CD4-positive, alpha-beta T cell treated with Interleukin-17A for 4 hours (primary cell): ENCODE measurements around the gene ARMCX4.
"Not testable (repeated sequence)": the region's sequence is repeated elsewhere in the genome, so short reads cannot be mapped to it uniquely, and the experiment has no call there.

Experiments
- DNase-seq: peaks from one replicate; pipeline ENCODE4 v3.0.0-alpha.2; 2020; ENCODE audit warnings: mixed read lengths

The ARMCX4 gene

GRCh38 chrX:101485212-101485949 lies at the start of gene ARMCX4:
ARMCX4 (plus strand) TSS chrX:101485456; CDS start chrX:101488590, 3,134 bp downstream.
- peak; percentile 57 for DNase-seq

- DNase-seq: no peak
Measured at GRCh38 chrX:101442085-101442484, 43.2 kb upstream of the ARMCX4 start.

- no peak for DNase-seq
Measured at GRCh38 chrX:101449279-101449678, 36.0 kb upstream of the ARMCX4 start.

- DNase-seq: no peak
Measured at GRCh38 chrX:101450085-101450484, 35.2 kb upstream of the ARMCX4 start.

GRCh38 chrX:101450961-101451360 lies 34.3 kb upstream of the ARMCX4 start:
- DNase-seq: no peak

GRCh38 chrX:101452056-101452455 lies 33.2 kb upstream of the ARMCX4 start:
- no peak for DNase-seq

- no peak for DNase-seq
Measured at GRCh38 chrX:101460669-101461068, 24.6 kb upstream of the ARMCX4 start.

- no peak for DNase-seq
Measured at GRCh38 chrX:101462892-101463291, 22.4 kb upstream of the ARMCX4 start.

- no peak for DNase-seq
Measured at GRCh38 chrX:101478366-101478765, 6.9 kb upstream of the ARMCX4 start.

- no peak for DNase-seq
Measured at GRCh38 chrX:101482296-101482695, 3.0 kb upstream of the ARMCX4 start.

- no peak for DNase-seq
Measured at GRCh38 chrX:101483705-101484104, 1.6 kb upstream of the ARMCX4 start.

GRCh38 chrX:101484135-101484534 lies 1.1 kb upstream of the ARMCX4 start:
- DNase-seq: no peak

- no peak for DNase-seq
Measured at GRCh38 chrX:101488796-101489195, 3.5 kb downstream of the ARMCX4 start.

- no peak for DNase-seq
Measured at GRCh38 chrX:101491943-101492342, 6.7 kb downstream of the ARMCX4 start.

GRCh38 chrX:101493225-101493624 lies 8.0 kb downstream of the ARMCX4 start:
- no peak for DNase-seq

- not testable (repeated sequence) for DNase-seq
Measured at GRCh38 chrX:101502929-101503328, 17.7 kb downstream of the ARMCX4 start.

GRCh38 chrX:101507372-101507771 lies 22.1 kb downstream of the ARMCX4 start:
- DNase-seq: no peak

- DNase-seq: no peak
Measured at GRCh38 chrX:101507986-101508385, 22.7 kb downstream of the ARMCX4 start.

GRCh38 chrX:101530944-101531343 lies 45.7 kb downstream of the ARMCX4 start:
- DNase-seq: no peak
